Activated CD4-positive, alpha-beta T cell treated with anti-CD3 and anti-CD28 coated beads for 24 hours (primary cell): ENCODE measurements around the gene ENOSF1.
"Not testable (repeated sequence)": the region's sequence is repeated elsewhere in the genome, so short reads cannot be mapped to it uniquely, and the experiment has no call there.

ENCODE experiments used
- DNase-seq, 2 donors: peaks; one replicate each; pipeline ENCODE4 v3.0.0-alpha.2; 2020; ENCODE audit warnings: low read depth in 2 of 2

The ENOSF1 gene, protein sequence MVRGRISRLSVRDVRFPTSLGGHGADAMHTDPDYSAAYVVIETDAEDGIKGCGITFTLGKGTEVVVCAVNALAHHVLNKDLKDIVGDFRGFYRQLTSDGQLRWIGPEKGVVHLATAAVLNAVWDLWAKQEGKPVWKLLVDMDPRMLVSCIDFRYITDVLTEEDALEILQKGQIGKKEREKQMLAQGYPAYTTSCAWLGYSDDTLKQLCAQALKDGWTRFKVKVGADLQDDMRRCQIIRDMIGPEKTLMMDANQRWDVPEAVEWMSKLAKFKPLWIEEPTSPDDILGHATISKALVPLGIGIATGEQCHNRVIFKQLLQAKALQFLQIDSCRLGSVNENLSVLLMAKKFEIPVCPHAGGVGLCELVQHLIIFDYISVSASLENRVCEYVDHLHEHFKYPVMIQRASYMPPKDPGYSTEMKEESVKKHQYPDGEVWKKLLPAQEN

DNA sequence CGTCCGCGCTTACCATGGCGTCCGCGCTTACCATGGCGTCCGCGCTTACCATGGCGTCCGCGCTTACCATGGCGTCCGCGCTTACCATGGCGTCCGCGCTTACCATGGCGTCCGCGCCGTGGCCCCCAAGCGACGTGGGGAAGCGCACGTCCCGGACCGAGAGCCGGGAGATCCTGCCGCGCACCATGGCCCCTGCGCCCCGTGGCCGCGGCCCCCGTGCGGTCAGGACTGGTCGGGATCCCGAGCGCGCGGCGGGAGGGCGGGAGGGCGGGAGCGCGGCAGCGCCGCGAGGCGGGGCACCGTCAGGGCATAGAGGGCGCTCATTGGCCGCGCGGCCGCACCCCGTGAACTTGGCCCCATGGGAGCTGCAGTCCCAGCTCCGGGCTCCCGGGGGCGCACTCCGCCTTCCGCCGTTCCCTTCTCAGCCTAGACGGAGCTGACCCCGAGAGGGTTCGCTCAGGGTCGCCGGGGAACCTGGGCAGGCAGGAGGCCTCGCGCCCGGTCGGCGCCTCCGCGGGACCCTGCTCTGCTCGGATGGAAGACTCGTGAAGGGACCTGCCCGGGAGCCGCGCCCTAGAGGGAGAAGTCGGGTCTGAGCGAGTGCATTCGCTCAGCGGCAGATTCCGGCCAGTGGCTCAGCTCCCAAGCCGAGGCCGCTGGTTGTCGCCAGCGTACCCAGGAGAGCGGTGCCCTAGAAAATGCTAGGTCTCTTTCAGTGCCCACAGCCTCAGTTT lies at the start of gene ENOSF1:
ENOSF1 (minus strand) TSS at position 230 of the 734 bp plus-strand sequence; CDS start at position 187, 43 bp downstream.
- DNase-seq = peak; percentile 79 to 80

- not testable (repeated sequence) for DNase-seq
Observed at GRCh38 chr18:759864-760263, 47.4 kb upstream of the ENOSF1 start.

DNA sequence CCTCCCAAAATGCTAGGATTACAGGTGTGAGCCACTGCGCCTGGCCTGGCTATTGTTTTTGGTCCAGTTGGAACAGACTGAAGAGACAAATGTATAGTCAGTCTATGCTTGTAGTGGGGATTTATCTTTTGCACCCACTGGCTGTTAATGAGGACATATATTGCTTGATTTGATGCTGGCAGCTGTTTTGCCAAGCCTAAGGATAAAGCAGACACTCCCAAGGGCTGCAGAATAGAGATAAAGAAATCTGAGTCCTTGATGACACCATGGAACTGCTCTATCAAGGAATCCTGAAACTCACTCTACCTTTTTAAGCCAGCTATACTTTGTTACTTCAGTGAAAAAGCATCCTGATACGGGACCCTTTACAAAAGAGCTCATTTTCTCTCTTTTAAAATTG lies 43.1 kb upstream of the ENOSF1 start:
- DNase-seq = no peak

DNA sequence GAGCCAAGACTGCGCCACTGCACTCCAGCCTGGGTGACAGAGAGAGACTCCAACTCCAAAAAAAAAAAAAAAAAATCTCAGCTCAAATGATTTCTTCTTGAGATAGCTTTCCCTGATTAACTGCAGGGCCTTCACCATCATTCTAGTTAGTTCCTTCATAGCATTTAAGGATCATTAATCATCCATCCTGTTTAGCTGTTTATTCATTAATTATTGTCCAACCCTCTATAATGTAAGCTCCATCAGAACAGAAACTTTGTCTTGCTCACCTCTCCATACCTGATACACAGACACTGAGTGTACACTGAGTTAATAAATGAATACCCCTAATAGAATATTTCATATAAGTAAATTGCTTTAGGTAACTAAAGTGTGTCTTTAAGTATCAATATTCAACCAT lies 42.2 kb upstream of the ENOSF1 start:
- DNase-seq = no peak

GRCh38 chr18:750456-750855 lies 38.0 kb upstream of the ENOSF1 start:
- no peak for DNase-seq

DNA sequence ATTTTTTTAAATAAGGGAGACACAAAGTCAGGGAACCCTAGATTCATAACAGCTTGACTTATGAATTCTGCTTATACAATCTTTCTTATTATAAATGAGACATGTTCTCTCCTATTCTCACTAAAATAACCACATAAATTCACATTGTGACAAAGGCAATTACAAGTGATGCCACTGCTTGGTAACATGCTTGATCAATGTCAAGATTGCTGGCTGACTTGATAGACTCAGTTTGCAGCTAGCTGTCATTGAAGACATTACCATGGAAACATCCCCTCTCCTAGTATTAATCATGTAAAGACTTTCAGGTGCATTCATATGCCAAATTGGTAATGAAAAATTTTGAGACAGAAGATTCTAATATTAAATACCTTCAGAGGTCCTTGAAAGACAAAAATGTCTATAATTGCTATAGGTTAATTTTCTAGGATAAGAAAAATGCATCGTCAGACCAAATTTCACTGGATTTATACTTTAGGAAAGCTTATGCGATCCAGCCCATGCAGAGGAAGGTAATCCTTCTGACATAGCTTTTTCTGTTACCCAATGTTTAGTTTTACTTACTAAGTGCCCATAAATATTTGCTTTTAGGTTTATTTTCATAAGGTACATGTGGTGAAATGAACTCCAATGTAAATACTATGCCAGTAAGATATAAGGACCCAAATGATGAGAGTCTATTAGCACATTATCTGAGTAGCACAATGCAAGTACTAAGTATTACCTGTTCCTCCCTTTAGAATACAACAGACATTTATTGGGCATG lies 32.6 kb upstream of the ENOSF1 start:
- DNase-seq = no peak

- no peak for DNase-seq
Observed at GRCh38 chr18:741931-742512, 29.6 kb upstream of the ENOSF1 start.

DNA sequence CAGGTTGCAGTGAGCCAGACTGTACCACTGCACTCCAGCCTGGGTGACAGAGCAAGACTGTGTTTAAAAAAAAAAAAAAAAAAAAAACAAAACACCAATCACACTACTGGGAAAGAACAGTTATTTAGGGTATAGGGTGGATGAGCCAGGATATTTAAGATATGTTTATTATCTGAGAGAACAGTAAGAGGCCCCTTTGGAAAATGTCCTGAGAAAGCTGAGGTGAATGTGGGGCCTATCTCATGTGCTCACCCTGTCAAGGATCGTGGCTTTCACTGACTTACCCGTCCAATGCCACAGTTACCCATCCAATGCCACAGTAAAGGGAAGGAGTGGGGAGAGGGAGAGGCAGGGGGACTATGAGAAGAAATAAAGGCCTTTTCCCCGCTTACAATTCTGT lies 19.9 kb upstream of the ENOSF1 start:
- DNase-seq = no peak

- no peak for DNase-seq
Observed at GRCh38 chr18:731185-731584, 18.8 kb upstream of the ENOSF1 start.

DNA sequence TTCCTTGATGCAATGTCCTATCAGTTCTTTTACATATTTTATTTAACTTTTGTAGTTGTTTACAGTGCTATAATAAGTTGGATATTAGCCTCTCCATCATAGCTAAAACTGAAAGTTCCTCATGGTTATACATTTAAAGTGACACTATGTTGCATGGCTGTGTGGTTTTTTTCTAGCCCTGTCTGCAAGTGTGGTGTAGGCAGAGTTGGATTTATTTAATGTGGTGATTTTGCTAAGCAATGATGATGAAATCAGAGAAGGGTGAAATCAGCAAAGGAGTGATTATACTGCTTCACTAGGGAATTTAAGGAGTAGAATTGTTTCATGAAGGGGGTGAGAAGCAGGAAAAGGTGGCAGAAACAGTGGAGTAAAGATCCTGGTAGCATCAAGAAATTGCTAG lies 18.3 kb upstream of the ENOSF1 start:
- DNase-seq = no peak

- DNase-seq = not testable (repeated sequence)
Observed at GRCh38 chr18:730120-730519, 17.7 kb upstream of the ENOSF1 start.

GRCh38 chr18:725646-726045 lies 13.2 kb upstream of the ENOSF1 start:
- no peak for DNase-seq

DNA sequence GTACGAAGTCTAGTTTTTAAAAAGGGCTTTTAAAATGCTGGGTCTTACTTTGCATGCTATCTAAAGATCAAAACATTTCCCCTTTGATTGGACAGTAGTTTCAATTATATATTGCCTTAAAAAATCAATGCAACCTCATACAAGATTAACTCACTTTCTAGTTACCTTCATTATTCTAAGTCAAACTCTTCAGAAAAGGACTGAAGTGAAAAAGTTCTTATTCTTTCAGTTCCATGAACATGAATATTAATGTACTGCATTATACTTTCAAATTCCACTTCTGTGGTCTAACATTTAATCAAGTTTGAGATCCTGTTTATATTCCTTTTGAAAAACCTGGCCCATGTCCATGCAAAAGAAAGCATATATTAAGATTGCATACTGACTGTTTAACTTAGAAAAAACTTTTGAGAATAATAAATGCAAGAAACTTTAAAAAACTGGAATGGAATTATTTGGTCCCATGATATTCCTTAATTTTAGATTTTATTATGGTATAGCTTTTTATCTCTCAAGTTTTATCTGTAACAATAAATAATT lies 11.2 kb upstream of the ENOSF1 start:
- no peak for DNase-seq

- DNase-seq = no peak
Observed at GRCh38 chr18:717003-717402, 4.6 kb upstream of the ENOSF1 start.

- DNase-seq = no peak
Observed at GRCh38 chr18:715626-716025, 3.2 kb upstream of the ENOSF1 start.

- no peak for DNase-seq
Observed at GRCh38 chr18:713135-713490, 683 bp upstream of the ENOSF1 start.

- DNase-seq = peak; percentile 40 to 53
Observed at GRCh38 chr18:711657-712400, 601 bp downstream of the ENOSF1 start.

DNA sequence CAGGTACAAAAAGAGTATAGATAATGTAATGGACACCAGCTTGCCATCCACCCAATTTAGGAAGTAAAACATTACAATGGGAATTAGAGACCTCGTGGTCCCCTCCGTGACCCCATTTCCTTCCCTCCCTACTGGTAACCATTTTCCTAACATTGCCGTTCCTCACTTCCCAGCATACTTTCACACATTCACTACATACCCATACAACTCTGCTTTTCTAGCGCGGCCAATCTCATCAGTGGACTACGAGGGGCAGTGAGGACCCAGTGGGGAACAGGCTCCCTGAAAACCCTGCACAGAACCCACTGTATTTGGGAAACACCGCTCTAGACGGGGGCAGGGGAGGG lies 1.1 kb downstream of the ENOSF1 start:
- DNase-seq = no peak

DNA sequence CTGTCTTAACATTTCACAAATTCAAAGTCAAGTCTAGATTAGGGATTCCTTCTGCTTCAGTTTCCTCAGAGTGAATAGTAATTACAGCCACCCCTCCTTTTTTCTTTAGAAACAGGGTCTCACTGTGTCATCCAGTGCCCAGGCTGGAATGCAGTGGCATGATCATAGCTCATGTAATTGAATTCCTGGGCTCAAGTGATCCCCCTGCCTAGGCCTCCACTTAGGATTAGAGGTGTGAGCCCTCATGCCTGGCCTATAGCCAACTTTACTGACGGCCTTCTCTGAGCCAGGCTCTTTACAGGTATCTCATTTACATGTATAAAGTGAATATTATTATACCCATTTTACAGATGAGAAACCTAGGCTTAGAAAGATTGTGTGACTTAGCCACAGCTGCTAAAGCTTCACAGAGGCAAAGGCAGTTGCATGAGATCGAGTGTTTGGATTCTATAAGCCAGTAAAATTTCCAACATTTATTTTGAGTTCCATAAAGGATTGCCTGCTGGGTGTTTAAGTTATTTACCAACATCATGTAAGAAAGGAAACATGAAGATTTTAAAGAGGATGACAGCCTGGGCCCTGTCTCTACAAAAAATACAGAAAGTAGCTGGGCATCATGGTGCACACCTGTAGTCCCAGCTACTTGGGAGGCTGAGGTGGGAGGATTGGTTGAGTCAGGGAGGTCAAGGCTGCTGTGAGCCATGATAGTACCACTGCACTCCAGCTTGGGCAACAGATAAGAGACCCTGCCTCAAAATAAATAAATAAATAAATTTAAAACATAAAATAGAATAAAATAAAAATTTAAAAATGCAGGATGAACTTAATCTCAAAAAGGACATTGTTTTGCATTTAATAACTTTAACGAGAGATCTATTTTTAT lies 1.8 kb downstream of the ENOSF1 start:
- DNase-seq = no peak

- no peak for DNase-seq
Observed at GRCh38 chr18:709771-710170, 2.7 kb downstream of the ENOSF1 start.
